OCI-LY1 (cell line): ENCODE measurements around the gene BOLA1.

ENCODE experiments used
- EZH2 ChIP-seq: fragments of 200-600 bp; sonication (generic), shearing (Covaris generic); IDR thresholded peaks from 2 replicates; pipeline ENCODE4 v1.8.0; 2017; ENCODE audit warnings: borderline replicate concordance, mixed run types, mild to moderate bottlenecking, antibody characterized with exemption, low read length, moderate library complexity, mixed read lengths
- TF ChIP-seq, protein P1 (sequence below): fragments of 200-600 bp; sonication (generic), shearing (Covaris generic); IDR thresholded peaks from 2 replicates; pipeline ENCODE4 v1.5.1; 2017; ENCODE audit warnings: mild to moderate bottlenecking, antibody characterized with exemption, low read length, moderate library complexity, mixed read lengths

- TF ChIP-seq, protein P1, sequence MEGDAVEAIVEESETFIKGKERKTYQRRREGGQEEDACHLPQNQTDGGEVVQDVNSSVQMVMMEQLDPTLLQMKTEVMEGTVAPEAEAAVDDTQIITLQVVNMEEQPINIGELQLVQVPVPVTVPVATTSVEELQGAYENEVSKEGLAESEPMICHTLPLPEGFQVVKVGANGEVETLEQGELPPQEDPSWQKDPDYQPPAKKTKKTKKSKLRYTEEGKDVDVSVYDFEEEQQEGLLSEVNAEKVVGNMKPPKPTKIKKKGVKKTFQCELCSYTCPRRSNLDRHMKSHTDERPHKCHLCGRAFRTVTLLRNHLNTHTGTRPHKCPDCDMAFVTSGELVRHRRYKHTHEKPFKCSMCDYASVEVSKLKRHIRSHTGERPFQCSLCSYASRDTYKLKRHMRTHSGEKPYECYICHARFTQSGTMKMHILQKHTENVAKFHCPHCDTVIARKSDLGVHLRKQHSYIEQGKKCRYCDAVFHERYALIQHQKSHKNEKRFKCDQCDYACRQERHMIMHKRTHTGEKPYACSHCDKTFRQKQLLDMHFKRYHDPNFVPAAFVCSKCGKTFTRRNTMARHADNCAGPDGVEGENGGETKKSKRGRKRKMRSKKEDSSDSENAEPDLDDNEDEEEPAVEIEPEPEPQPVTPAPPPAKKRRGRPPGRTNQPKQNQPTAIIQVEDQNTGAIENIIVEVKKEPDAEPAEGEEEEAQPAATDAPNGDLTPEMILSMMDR: no peak
- no peak for TF ChIP-seq EZH2
Measured at GRCh38 chr1:149886396-149887195, 12.8 kb upstream of the BOLA1 start.
